OCI-LY7 (cell line): Measurements from ENCODE around the gene RPS6KA2.

Source experiments
- EZH2phosphoT487 ChIP-seq: fragments of 200-600 bp; sonication (generic); IDR thresholded peaks from 2 replicates; pipeline ENCODE4 v1.6.1; 2018; ENCODE audit warnings: low read depth, borderline replicate concordance, mild to moderate bottlenecking, mixed run types, antibody characterized with exemption, low read length, moderate library complexity, mixed read lengths
- TF ChIP-seq, protein P1 (sequence below): fragments of 200-600 bp; sonication (generic); conservative IDR thresholded peaks from 2 replicates; pipeline ENCODE4 v1.5.1; 2014; ENCODE audit warnings: mild to moderate bottlenecking, antibody characterized with exemption, low read length, moderate library complexity, mixed read lengths

DNA sequence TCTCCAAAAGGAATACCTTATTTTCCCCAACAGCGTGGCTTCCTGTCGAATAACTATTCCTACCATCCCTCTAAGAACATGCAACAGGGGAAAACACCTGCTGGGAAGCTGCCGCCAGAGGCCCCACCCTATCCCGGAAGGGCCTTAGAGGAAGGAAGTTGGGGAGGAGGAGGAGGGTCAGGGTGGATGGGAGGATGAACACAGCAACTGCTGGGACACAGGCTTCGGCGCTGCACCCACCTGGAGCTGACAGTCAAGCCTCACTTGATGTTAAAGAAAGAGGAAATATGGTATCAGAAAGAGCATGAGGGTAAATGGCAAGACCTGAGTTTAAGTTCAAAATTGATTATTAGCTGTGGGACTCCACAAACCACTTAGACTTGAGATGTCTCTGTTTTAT lies 36.5 kb upstream of the RPS6KA2 start:
- TF ChIP-seq, protein P1, sequence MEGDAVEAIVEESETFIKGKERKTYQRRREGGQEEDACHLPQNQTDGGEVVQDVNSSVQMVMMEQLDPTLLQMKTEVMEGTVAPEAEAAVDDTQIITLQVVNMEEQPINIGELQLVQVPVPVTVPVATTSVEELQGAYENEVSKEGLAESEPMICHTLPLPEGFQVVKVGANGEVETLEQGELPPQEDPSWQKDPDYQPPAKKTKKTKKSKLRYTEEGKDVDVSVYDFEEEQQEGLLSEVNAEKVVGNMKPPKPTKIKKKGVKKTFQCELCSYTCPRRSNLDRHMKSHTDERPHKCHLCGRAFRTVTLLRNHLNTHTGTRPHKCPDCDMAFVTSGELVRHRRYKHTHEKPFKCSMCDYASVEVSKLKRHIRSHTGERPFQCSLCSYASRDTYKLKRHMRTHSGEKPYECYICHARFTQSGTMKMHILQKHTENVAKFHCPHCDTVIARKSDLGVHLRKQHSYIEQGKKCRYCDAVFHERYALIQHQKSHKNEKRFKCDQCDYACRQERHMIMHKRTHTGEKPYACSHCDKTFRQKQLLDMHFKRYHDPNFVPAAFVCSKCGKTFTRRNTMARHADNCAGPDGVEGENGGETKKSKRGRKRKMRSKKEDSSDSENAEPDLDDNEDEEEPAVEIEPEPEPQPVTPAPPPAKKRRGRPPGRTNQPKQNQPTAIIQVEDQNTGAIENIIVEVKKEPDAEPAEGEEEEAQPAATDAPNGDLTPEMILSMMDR = no peak
- TF ChIP-seq EZH2phosphoT487 = no peak
